Mucosa of gallbladder (tissue), 1 donor: ENCODE results near the gene CRIM1. TPM values are rescaled to one million over a fixed set of nuclear protein-coding genes. Genes with fewer than 3 reads are reported as not detected.

Source experiments
- DNase-seq: peaks from one replicate; pipeline ENCODE4 v3.0.0-alpha.2; 2020; ENCODE audit warnings: low spot score
- total RNA-seq: library from RNA; stranded (reverse); gene quantifications from one replicate; pipeline ENCODE4 v1.2.1, GENCODE V29; 2021
- donor health status: DM: no; HTN: no; CAD: no.

CRIM1 gene
- total RNA-seq, 1 donor from 2014 or later = 153 TPM

- DNase-seq = no peak
Measured at GRCh38 chr2:36578343-36579296, 223.0 kb downstream of the CRIM1 start.

GRCh38 chr2:36579297-36579664 lies 223.7 kb downstream of the CRIM1 start:
- no peak for DNase-seq

GRCh38 chr2:36582538-36582937 lies 227.0 kb downstream of the CRIM1 start:
- no peak for DNase-seq

- no peak for DNase-seq
Measured at GRCh38 chr2:36582951-36583350, 227.4 kb downstream of the CRIM1 start.

GRCh38 chr2:36584148-36584794 lies 228.7 kb downstream of the CRIM1 start:
- no peak for DNase-seq

GRCh38 chr2:36586672-36587071 lies 231.1 kb downstream of the CRIM1 start:
- DNase-seq = no peak

- no peak for DNase-seq
Measured at GRCh38 chr2:36587101-36587500, 231.5 kb downstream of the CRIM1 start.

- no peak for DNase-seq
Measured at GRCh38 chr2:36587556-36587955, 232.0 kb downstream of the CRIM1 start.

GRCh38 chr2:36589230-36589630 lies 233.7 kb downstream of the CRIM1 start:
- no peak for DNase-seq

- no peak for DNase-seq
Measured at GRCh38 chr2:36594849-36595248, 239.3 kb downstream of the CRIM1 start.

GRCh38 chr2:36596397-36596796 lies 240.8 kb downstream of the CRIM1 start:
- no peak for DNase-seq

- DNase-seq = no peak
Measured at GRCh38 chr2:36597003-36597531, 241.5 kb downstream of the CRIM1 start.

- peak; percentile 66 for DNase-seq
Measured at GRCh38 chr2:36597532-36598377, 242.2 kb downstream of the CRIM1 start, which contains the start of gene FEZ2. Gene FEZ2 (minus strand): TSS chr2:36598168. CDS start chr2:36598142, 26 bp downstream.

Other genes with a start within 250 kb of the CRIM1 start
- gene FEZ2, start 242.4 kb downstream of the CRIM1 start, total RNA-seq = 38.8 TPM